Activated CD4-positive, alpha-beta T cell treated with anti-CD3 and anti-CD28 coated beads, Interleukin-2, amount 10 ng/mL, durations not matched to agents 24 days and 14 days (primary cell): ENCODE results near the gene RET. TPM values are rescaled to one million over a fixed set of nuclear protein-coding genes. Genes with fewer than 3 reads are reported as not detected.
A peak's percentile ranks its signal among the peaks of the same experiment; 100 is the strongest.

Source experiments
- DNase-seq: peaks from one replicate; pipeline ENCODE4 v3.0.0; 2022
- H3K27ac Mint-ChIP-seq: one replicate; pipeline ENCODE4 v1.8.0; 2022; ENCODE audit warnings: mild to moderate bottlenecking, mixed read lengths
- H3K27me3 Mint-ChIP-seq: one replicate; pipeline ENCODE4 v1.8.0; 2022; ENCODE audit warnings: mixed read lengths
- H3K36me3 Mint-ChIP-seq: one replicate; pipeline ENCODE4 v1.8.0; 2022; ENCODE audit warnings: low read depth, mild to moderate bottlenecking, mixed read lengths
- H3K4me1 Mint-ChIP-seq: one replicate; pipeline ENCODE4 v1.8.0; 2021; ENCODE audit warnings: mixed read lengths
- H3K4me3 Mint-ChIP-seq: one replicate; pipeline ENCODE4 v1.8.0; 2022; ENCODE audit warnings: mild to moderate bottlenecking, moderate library complexity, mixed read lengths
- H3K9me3 Mint-ChIP-seq: one replicate; pipeline ENCODE4 v1.8.0; 2021; ENCODE audit warnings: mixed read lengths
- intact Hi-C: fragments of 100-400 bp; cut with micrococcal nuclease; formaldehyde crosslinking; loops from one replicate; pipeline ENCODE4 v1.15.1; 2023
- total RNA-seq: library from RNA; stranded (reverse); gene quantifications from 2 replicates; pipeline ENCODE4 v1.2.3, GENCODE V29; 2022

Gene RET
- total RNA-seq, 1 donor from 2014 or later, result 0.12 TPM

DNA sequence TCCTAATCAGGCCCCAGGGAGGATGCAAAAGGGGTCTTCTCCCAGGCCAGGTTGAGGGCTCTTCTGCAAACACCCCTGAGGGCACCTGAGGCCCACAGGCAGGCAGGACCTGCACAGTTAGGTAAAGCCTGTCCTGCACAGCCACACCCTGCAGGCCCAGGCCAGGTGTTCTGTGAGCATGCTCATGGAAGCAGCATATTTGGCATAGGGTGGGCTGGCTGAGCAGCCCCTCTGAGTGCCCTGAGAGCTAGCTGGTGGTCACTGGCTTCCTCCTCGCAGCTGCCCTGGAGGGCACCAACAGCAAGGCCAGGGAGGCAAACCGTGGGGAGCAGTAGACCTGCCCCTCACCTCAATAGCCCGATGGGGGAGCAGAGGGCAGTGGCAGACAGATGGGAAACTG is 3.7 kb upstream of the RET start:
- intact Hi-C loops, result no loop called here
- H3K4me3 Mint-ChIP-seq, result no peak overlapping the region
- peaks cover 16% of the 10 kb centered on the region for H3K27me3 Mint-ChIP-seq
- peaks cover 6% of the 10 kb centered on the region for H3K4me1 Mint-ChIP-seq
- H3K27ac Mint-ChIP-seq, result no peak overlapping the region
- no peak for DNase-seq
- no peaks in the 10 kb centered on the region for H3K36me3 Mint-ChIP-seq
- no peaks in the 10 kb centered on the region for H3K9me3 Mint-ChIP-seq

DNA sequence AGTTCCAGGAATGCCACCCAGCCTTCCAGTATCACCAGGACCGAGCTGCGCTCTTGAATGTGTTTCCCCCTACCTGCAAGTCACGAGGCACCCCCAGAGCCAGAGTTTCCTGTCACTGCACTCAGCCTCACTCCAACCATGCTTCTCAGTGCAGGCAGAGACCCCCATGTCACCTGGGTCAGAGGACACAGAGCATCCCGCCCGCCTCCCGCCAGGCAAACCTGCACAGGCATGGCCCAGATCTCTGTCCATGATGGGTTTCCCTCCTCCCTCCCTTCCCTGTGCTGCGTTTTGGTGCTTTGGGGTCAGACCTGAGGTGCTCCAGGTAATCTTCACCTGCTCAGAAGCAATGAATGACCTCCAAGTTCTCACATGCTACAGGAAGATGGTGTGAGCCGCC is 3.1 kb upstream of the RET start:
- Mint-ChIP-seq H3K4me3 (no peak overlapping the region), H3K27ac (no peak overlapping the region), H3K27me3 (peaks cover 21% of the 10 kb centered on the region), H3K4me1 (peaks cover 6% of the 10 kb centered on the region), H3K36me3 (no peaks in the 10 kb centered on the region), H3K9me3 (no peaks in the 10 kb centered on the region)
- intact Hi-C loops, result no loop called here
- DNase-seq, result no peak

DNA sequence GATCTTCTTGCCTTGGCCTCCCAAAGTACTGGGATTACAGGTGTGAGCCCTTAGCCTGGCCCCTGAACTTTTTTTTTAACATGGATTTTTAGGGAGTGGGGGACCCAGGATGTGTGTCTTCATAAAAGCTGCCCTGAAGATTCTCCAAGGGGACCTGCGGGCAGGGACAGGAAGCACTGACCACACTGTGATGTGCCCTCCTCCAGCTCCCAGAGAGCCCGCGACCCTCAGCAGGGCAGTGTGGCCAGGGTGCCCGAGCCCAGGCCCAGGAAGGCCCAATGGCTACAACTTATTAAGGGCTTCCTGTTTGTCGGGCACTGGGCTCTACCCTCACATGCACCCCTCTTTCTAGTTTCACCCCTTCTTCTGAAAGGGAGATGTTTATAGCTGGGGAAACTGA is 2.5 kb upstream of the RET start:
- no peaks in the 10 kb centered on the region for H3K36me3 Mint-ChIP-seq
- H3K4me3 Mint-ChIP-seq, result no peak overlapping the region
- no peaks in the 10 kb centered on the region for H3K9me3 Mint-ChIP-seq
- DNase-seq, result no peak
- H3K27me3 Mint-ChIP-seq, result peaks cover 25% of the 10 kb centered on the region
- H3K4me1 Mint-ChIP-seq, result peaks cover 6% of the 10 kb centered on the region
- no peak overlapping the region for H3K27ac Mint-ChIP-seq
- intact Hi-C loops, result no loop called here

DNA sequence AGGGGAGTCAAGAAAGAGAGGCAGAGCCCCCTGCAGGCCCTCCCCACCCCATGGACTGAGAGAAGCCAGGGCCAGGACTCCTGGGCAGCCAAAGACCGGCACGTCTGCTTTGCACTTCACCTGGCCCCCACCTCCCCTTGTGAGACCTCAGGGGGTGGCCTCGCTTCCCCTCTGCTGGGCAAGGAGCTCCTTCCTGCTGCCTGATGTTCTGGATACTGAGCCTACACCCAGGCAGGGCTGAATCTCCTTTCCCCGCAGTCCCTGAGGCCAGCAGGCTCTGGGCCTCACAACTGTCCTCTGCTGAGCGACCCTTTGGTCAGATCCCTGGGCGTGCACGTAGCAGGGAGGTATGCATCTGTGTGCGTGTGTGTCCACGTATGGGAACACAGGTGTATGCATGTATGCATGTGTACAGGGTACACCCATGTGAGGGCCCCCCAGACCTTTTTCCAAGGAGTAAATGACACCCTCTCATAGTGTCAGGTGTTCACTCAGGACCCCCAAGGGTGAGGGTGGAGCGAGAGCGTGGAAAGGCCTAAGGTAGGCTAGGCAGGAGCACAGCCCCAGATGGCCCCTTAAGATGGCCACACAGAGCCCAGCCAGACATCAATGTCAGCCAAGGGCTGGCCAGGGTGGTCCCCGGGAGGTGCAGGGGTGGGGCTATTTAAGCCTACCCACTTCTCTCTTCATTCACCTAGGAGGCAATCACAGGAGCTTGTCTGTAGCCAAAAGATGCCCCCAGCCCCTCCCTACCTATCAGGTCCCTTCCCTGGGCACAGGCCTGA is 1.9 kb upstream of the RET start:
- Mint-ChIP-seq H3K9me3 (no peaks in the 10 kb centered on the region), H3K27me3 (peaks cover 31% of the 10 kb centered on the region)
- no peak for DNase-seq

DNA sequence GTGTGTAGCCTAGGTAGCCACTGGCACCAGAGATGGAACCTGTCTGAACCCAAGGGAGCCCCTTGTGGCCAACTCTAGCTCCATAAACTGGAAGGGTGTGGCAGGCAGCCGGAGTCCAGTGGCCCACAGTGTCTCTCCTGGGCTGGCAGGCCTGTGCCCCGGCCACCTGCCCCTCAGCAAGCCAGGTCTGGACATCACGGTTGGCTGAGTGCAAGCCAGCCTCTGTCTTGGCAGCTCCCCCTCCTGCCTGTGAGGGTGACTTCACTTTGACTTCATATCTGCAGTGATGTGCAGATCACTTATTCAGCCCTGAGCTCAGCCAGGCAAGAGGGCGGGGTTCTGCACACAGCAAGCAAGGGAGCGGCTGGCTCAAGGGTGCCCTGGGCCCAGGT is 1.3 kb upstream of the RET start:
- H3K36me3 Mint-ChIP-seq, result no peaks in the 10 kb centered on the region
- H3K4me1 Mint-ChIP-seq, result peaks cover 6% of the 10 kb centered on the region
- H3K27me3 Mint-ChIP-seq, result peaks cover 31% of the 10 kb centered on the region
- DNase-seq, result peak; percentile 60
- H3K27ac Mint-ChIP-seq, result no peak overlapping the region
- no peak overlapping the region for H3K4me3 Mint-ChIP-seq
- no peaks in the 10 kb centered on the region for H3K9me3 Mint-ChIP-seq
- intact Hi-C loops, result loop anchor here (2.0 kb wide), 1 partner anchor 29 kb away; no protein-coding TSS in a partner anchor

More for the DNA sequence above, 1.9 kb upstream of the RET start:
- no peak overlapping the region for H3K4me3 Mint-ChIP-seq
- H3K27ac Mint-ChIP-seq, result no peak overlapping the region
- intact Hi-C loops, result no loop called here
- H3K4me1 Mint-ChIP-seq, result peaks cover 6% of the 10 kb centered on the region
- H3K36me3 Mint-ChIP-seq, result no peaks in the 10 kb centered on the region

DNA sequence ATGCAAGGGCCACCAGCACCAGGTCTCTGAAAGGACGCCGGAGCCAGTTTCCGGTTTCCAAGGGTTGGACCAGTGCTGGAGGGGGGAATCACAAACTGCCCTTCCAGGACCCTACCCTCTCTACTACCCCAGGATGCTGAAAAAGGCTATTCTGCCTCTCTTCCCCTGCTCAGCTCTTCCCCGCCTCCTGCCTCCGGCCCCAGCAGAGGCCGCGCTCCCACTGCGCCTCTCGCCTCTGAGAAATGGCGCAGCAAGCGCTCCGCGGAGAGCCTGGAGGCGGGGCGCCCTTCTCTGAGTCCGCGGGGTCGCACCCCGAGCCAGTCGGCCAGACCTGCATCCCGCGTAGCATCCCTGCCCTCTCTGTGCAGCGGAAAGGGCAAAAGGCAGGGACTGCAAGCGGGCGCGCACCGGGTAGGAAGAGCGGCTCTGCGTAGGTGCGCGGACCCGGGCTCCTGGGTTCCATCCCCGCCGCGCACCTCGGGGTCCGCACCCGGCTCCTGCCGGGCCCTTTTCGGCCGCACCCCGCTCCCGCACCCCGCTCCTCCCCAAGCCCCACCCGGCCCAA is 476 bp upstream of the RET start:
- H3K4me1 Mint-ChIP-seq, result peaks cover 6% of the 10 kb centered on the region
- peak; percentile 75 for DNase-seq
- peaks cover 33% of the 10 kb centered on the region for H3K27me3 Mint-ChIP-seq
- peak overlapping the region; percentile 74 for H3K4me3 Mint-ChIP-seq
- H3K36me3 Mint-ChIP-seq, result no peaks in the 10 kb centered on the region
- H3K9me3 Mint-ChIP-seq, result no peaks in the 10 kb centered on the region
- H3K27ac Mint-ChIP-seq, result no peak overlapping the region
- intact Hi-C loops, result loop anchor here (2.0 kb wide), 1 partner anchor 28 kb away; no protein-coding TSS in a partner anchor

DNA sequence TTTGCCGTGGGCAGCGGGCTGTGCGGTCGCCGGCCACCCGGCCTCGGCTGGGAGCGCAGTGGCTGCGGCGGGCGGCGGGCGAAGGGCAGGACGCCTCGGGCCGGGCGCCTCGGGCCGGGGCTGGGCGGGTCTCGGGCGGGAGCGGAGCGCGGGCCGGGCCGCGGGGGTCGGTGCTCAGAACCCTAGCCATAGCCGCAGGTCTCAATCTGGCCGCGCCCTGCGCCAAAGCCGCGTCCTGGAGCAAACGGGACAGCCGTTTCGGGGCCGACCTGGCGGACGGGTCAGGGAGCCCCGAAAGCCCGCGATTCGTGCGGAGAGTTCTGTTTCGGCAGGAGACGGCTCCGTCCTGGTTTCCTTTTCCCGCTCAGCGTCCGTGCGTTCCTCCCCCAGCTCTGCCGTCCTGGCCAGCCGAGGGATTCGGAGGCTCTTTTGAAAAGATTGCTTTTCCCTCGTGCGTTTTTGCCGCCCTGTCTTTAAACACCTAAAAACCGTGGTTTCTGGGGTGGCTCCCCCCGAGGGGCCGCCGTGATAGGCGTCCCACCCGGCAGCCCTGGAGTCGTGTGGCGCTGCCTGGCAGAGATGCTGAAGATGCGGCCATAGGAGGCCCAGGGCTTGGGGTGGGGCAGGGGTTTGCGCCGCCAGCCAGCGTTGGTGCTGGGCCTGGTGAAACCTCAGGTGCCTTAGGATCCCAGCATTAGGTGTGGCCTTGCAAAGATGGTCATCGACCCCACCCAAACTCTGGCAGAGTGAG is 727 bp downstream of the RET start:
- Mint-ChIP-seq H3K9me3 (no peaks in the 10 kb centered on the region), H3K27me3 (peaks cover 35% of the 10 kb centered on the region), H3K36me3 (no peaks in the 10 kb centered on the region), H3K27ac (no peak overlapping the region), H3K4me1 (peaks cover 6% of the 10 kb centered on the region), H3K4me3 (peak overlapping the region; percentile 71)
- intact Hi-C loops, result loop anchor here (2.0 kb wide), 1 partner anchor 27 kb away; no protein-coding TSS in a partner anchor
- DNase-seq, result peak; percentile 61

DNA sequence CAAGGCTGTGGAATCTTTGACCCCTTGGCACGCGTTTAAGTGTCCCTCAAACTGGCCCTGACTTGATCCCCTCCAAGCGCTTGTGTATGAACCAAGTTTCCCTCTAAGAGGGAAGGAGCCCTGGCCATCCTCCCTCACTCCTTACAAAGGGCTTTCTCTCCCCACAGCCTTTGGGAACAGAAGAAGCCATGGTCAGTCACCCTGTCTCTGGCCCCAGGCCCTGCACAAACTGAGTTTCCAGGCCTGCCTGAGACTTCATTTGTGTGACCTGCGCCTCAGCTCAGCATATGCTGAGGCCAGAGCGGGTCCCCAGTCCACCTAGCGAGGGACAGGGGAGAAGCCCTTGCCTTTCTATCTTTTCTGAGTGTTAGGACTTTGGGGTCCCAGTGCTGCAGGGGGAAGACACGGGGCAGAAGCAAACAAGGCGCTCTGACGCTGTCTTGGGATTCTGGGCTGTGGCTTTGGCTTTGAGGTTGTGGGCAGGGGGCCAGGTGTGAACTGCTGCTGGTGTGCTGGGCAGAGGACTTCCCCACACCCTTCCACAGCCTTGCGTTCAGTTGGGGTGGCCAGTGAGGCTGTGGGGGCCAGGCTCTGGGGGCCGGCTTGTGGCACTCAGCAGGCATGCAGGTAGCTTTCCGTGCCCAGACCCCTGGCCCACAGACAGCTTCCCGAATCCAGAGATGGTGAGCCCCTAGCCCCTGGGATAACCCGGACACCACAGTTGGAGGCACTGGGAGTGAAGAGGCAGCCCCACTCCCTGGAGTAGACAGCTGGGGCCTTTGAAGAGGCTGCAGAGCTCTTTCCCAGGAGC is 1.5 kb downstream of the RET start:
- Mint-ChIP-seq H3K27ac (no peak overlapping the region), H3K4me1 (peaks cover 6% of the 10 kb centered on the region), H3K4me3 (peak overlapping the region; percentile 71), H3K9me3 (no peaks in the 10 kb centered on the region), H3K27me3 (peaks cover 37% of the 10 kb centered on the region), H3K36me3 (no peaks in the 10 kb centered on the region)
- intact Hi-C loops, result no loop called here
- DNase-seq, result no peak

DNA sequence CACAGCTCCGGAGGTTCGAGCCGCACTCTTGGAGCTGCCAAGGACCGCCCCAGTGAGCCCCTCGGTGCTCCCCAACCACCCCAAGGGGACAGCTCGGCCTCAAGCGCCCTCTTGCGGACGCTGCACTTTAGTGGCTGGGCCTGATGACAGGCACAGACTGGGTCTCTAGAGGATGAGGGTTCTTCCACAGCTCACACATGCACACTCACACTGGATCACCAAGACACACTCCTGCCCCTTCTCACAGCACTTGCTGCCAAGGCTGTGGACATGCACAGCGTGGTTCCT is 2.1 kb downstream of the RET start:
- Mint-ChIP-seq H3K27ac (no peak overlapping the region), H3K4me1 (peaks cover 8% of the 10 kb centered on the region), H3K9me3 (no peaks in the 10 kb centered on the region), H3K36me3 (no peaks in the 10 kb centered on the region), H3K4me3 (no peak overlapping the region), H3K27me3 (peaks cover 39% of the 10 kb centered on the region)
- DNase-seq, result peak; percentile 81
- intact Hi-C loops, result no loop called here

DNA sequence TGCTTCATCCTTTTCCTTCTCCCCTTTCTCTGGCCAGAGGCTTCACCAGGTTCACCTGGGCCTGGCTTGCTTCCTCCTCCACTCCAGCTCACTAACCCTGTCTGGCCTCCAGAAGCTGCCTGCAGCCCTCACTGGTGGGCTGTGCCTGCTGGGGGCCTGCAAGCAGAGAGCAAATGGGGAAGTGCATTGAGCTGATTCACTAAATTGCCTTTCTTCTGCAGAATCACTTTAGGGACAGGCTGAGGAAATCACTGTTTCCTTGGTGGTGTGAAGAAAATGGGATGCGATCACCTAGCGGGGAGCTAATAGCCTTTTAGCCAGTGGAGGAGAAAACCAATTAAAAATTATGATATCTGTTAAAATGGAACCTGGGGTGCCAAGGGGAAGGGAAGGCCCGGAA is 3.0 kb downstream of the RET start:
- Mint-ChIP-seq H3K36me3 (no peaks in the 10 kb centered on the region), H3K4me1 (peaks cover 8% of the 10 kb centered on the region), H3K27me3 (peaks cover 43% of the 10 kb centered on the region), H3K27ac (no peak overlapping the region), H3K9me3 (no peaks in the 10 kb centered on the region), H3K4me3 (no peak overlapping the region)
- DNase-seq, result no peak
- intact Hi-C loops, result no loop called here

DNA sequence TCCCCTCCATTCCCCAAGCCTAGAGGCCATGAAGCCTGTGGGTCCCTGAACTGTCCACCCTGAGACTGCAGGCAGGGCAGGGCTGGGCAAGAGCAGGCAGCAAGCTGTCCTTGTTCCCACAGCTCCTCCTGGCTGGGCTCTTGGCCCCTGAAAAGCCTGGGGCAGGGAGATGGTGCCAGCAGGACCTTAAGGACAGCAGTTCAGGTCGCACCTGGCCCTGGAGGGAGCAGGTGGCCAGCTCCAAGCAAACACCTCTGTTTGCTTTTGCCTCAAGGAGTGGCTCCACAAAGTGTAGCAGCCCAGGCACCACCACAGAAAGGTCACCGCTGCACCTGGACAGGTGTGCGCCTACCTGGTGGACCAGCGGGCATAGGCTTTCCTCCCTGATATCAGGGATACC is 5.2 kb downstream of the RET start:
- intact Hi-C loops, result no loop called here
- no peak for DNase-seq
- Mint-ChIP-seq H3K27ac (no peak overlapping the region), H3K36me3 (no peaks in the 10 kb centered on the region), H3K27me3 (peaks cover 34% of the 10 kb centered on the region), H3K4me3 (no peak overlapping the region), H3K4me1 (peaks cover 2% of the 10 kb centered on the region), H3K9me3 (no peaks in the 10 kb centered on the region)

DNA sequence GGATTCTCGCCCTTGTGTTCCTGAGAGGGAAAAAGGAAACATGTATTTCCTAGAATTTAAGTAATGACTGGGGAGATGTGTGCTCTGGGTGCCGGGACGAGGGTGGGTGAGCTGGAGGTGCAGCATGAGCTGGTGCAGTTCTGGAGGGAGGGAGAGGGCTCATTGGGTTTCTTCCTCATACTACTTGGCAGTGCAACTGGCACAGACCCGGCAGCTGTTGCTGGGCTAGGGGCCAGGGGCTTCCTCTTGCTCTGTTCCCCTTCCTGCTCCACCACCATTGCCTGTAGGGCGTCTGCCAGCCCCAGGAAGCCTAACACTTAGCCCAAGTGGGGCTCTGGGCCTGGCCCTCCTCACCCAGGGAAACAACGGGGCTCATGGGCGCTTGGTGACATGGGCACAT is 5.9 kb downstream of the RET start:
- H3K36me3 Mint-ChIP-seq, result no peaks in the 10 kb centered on the region
- intact Hi-C loops, result no loop called here
- peaks cover 2% of the 10 kb centered on the region for H3K4me1 Mint-ChIP-seq
- H3K27me3 Mint-ChIP-seq, result peaks cover 31% of the 10 kb centered on the region
- no peaks in the 10 kb centered on the region for H3K9me3 Mint-ChIP-seq
- H3K27ac Mint-ChIP-seq, result no peak overlapping the region
- no peak overlapping the region for H3K4me3 Mint-ChIP-seq
- no peak for DNase-seq

DNA sequence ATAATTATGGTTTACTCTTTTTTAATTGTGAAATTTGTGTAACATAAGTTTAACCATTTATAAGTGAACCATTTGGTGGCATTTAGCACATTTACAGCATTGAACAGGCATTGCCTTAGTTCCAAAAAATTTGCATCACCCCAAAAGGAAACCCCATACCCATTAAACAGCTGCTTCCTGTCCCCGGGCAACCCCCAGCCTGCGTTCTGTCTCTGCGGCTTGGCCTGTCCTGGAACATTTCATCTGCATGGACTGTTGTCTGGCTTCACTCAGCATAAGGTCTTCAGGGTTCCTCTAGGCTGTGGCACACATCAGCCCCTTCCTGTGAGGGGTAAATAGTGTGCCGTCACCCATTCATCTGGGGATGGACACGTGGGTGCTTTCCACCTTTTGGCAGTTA is 6.9 kb downstream of the RET start:
- Mint-ChIP-seq H3K27ac (no peak overlapping the region), H3K9me3 (no peaks in the 10 kb centered on the region), H3K4me1 (peaks cover 2% of the 10 kb centered on the region), H3K36me3 (no peaks in the 10 kb centered on the region), H3K4me3 (no peak overlapping the region), H3K27me3 (peaks cover 22% of the 10 kb centered on the region)
- intact Hi-C loops, result no loop called here
- no peak for DNase-seq

DNA sequence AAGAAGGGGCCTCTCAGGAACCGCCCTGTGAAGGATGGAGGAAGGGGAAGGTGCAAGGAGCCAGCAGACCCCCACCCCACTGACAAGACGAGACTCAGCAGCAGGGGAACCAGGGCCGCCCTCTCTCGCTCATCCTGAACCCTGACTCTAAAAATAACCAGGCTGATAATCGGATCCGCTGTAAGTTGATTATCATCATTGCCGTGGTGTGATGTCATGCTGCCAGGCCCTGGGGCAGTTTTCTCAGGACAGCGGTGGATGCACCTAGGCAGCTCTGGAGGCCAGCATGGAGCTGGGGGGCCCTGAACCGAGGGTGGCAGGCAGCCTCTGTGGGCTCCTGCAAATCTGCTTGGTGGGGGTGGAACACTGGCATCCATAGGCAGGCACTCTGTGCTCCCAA is 7.9 kb downstream of the RET start:
- H3K27ac Mint-ChIP-seq, result no peak overlapping the region
- H3K9me3 Mint-ChIP-seq, result no peaks in the 10 kb centered on the region
- intact Hi-C loops, result no loop called here
- peaks cover 13% of the 10 kb centered on the region for H3K27me3 Mint-ChIP-seq
- DNase-seq, result no peak
- H3K36me3 Mint-ChIP-seq, result no peaks in the 10 kb centered on the region
- H3K4me1 Mint-ChIP-seq, result peaks cover 2% of the 10 kb centered on the region
- H3K4me3 Mint-ChIP-seq, result no peak overlapping the region
